ENCODE measurements around the gene ERBB4.

DNA sequence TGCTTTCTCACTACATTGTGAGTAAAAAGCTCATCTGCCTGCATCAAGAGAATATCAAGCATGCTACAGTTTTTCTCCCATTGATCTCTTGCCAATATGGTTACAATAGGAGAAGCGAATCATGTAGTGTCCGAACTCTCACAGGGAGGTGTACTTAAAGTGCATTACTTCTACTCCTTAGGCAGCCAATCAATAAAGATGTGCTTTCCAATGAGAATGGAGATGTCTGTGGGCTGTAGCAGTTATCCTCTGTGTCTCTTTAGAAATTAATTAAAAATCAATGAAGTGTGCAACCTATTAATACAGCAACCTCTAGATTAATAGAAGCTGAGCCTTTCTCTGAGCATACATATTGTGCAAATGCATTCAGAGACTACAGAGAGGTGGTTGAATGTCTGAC, 1098.5 kb downstream of the ERBB4 start:
- TF ChIP-seq, protein P1, sequence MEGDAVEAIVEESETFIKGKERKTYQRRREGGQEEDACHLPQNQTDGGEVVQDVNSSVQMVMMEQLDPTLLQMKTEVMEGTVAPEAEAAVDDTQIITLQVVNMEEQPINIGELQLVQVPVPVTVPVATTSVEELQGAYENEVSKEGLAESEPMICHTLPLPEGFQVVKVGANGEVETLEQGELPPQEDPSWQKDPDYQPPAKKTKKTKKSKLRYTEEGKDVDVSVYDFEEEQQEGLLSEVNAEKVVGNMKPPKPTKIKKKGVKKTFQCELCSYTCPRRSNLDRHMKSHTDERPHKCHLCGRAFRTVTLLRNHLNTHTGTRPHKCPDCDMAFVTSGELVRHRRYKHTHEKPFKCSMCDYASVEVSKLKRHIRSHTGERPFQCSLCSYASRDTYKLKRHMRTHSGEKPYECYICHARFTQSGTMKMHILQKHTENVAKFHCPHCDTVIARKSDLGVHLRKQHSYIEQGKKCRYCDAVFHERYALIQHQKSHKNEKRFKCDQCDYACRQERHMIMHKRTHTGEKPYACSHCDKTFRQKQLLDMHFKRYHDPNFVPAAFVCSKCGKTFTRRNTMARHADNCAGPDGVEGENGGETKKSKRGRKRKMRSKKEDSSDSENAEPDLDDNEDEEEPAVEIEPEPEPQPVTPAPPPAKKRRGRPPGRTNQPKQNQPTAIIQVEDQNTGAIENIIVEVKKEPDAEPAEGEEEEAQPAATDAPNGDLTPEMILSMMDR (IDR thresholded peaks at IDR 0.05), result no peak
- TF ChIP-seq POLR2AphosphoS5 (IDR thresholded peaks at IDR 0.05), result no peak
- no peak for TF ChIP-seq POLR2A (IDR thresholded peaks at IDR 0.05)

Measured in breast epithelium (tissue), 3 donors.